ENCODE data around the gene CTAGE9.

CTAGE9 gene

GRCh38 chr6:131673184-131673583 is 37.6 kb downstream of the CTAGE9 start:
- DNase-seq (ENCODE audit: low read depth), result no peak

- no peak for DNase-seq (ENCODE audit: low read depth)
Measured at GRCh38 chr6:131669891-131670290, 40.9 kb downstream of the CTAGE9 start.

- DNase-seq (ENCODE audit: low read depth), result no peak
Measured at GRCh38 chr6:131663578-131664165, 47.1 kb downstream of the CTAGE9 start.

DNA sequence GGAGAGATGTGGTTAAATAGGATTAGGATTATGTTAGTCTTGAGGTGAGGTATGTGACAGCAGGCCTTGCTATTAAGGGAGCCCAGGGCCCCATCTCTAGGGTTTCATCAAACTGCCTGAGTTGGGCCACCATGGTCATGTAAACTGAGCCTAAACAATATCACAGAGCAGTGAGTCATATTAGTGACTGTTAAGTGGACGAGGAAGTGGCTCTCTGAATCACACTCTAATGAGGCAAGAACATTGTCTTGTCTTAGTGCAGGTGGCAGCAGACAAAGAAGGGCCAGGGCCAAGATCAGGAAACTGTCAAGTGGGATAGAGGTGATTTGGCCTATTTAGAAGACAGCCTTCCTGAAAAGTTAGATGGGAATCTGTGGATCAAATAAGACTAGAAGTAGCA is 50.6 kb downstream of the CTAGE9 start:
- no peak for DNase-seq (ENCODE audit: low read depth)
